ENCODE data around the gene KCTD15.

DNA sequence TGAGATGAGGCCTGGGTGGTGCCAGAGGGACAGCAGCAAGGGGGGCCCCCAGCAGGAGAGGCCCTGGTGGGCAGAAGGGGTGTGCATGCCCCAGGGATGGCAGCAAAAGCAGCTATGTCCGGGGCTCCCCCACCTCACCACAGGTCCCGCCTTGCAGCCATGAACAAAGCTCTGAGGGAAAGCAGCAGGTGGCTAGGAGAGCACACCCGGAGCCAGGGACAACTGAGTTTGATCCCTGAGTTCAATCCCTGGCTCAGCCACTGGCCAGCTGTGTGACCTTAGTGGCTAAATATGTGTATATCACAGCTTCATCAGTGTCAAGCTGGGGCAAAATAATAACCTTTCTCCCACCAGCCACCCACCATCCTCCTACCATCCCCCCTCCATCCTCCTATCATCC is 47.7 kb upstream of the KCTD15 start:
- no peak for TF ChIP-seq GATA2 (IDR thresholded peaks at IDR 0.05; ENCODE audit: low read depth, low read length)
- no peak for TF ChIP-seq GATA3 (IDR thresholded peaks at IDR 0.05; ENCODE audit: low read depth, low read length)
